SK-N-SH (cell line): ENCODE results near the gene ELOVL3. TPM values are rescaled to one million over a fixed set of nuclear protein-coding genes. Genes with fewer than 3 reads are reported as not detected.

ENCODE experiments used
- CTCF ChIA-PET: fragments of 300-600, 350-600 bp; formaldehyde crosslinking; extraction: SDS; loops from one replicate; lab custom pipeline; 2021; lab: Yijun Ruan, JAX
- POLR2A ChIA-PET: fragments of 350-600 bp; sonication (Branson Sonifier 250); formaldehyde crosslinking; extraction: SDS; loops from one replicate; lab custom pipeline; 2020; ENCODE audit warnings: antibody characterized with exemption, inconsistent platforms; lab: Yijun Ruan, JAX
- DNase-seq: peaks from one replicate; pipeline ENCODE4 v3.0.0; 2012
- H2AFZ ChIP-seq: fragments of 200-600 bp; sonication (generic); 2 replicates; pipeline ENCODE4 v1.8.1; 2016; ENCODE audit warnings: antibody characterized with exemption, mild to moderate bottlenecking, low read depth
- H3F3A ChIP-seq: fragments of 200-600 bp; sonication (generic); replicated peaks from 2 replicates; pipeline ENCODE3; 2016; ENCODE audit warnings: antibody characterized with exemption, mild to moderate bottlenecking; ENCODE audit not compliant: insufficient read depth
- H3K27ac ChIP-seq, 2 experiments: fragments of 200-500 bp in 1 of 2; fragments of 200-600 bp in 1 of 2; sonication (Bioruptor generic) in 1 of 2; sonication (generic), shearing (Covaris generic) in 1 of 2; 2 replicates each; pipeline versions ENCODE4 v1.5.1 to v1.6.1; 2014 to 2016; ENCODE audit warnings: low read depth in 2 of 2, inconsistent platforms in 1 of 2, low read length in 1 of 2, mild to moderate bottlenecking in 1 of 2, mixed read lengths in 1 of 2
- H3K27me3 ChIP-seq: fragments of 200-600 bp; sonication (generic), shearing (Covaris generic); 2 replicates; pipeline ENCODE4 v1.6.1; 2016; ENCODE audit warnings: mixed run types; ENCODE audit not compliant: insufficient read depth
- H3K36me3 ChIP-seq, 2 experiments: fragments of 200-500 bp in 1 of 2; fragments of 200-600 bp in 1 of 2; sonication (Bioruptor generic) in 1 of 2; sonication (generic) in 1 of 2; replicated peaks in 1 of 2; 2 replicates each; pipeline versions ENCODE3 to v1.5.1; 2014 to 2016; ENCODE audit warnings: low read length in 1 of 2, mild to moderate bottlenecking in 1 of 2; ENCODE audit not compliant: insufficient read depth in 2 of 2, control insufficient read depth in 1 of 2
- H3K4me1 ChIP-seq, 2 experiments: fragments of 200-500 bp in 1 of 2; fragments of 200-600 bp in 1 of 2; sonication (Bioruptor generic) in 1 of 2; sonication (generic), shearing (Covaris generic) in 1 of 2; 2 replicates each; pipeline versions ENCODE4 v1.5.1 to v1.6.1; 2014 to 2016; ENCODE audit warnings: low read depth in 1 of 2, low read length in 1 of 2, mixed run types in 1 of 2; ENCODE audit not compliant: insufficient read depth in 2 of 2, control insufficient read depth in 1 of 2
- H3K4me2 ChIP-seq: fragments of 200-600 bp; sonication (generic), shearing (Covaris generic); 2 replicates; pipeline ENCODE4 v1.6.1; 2017; ENCODE audit warnings: mixed run types
- H3K4me3 ChIP-seq, 2 experiments: fragments of 200-500 bp in 1 of 2; fragments of 200-600 bp in 1 of 2; sonication (Bioruptor generic) in 1 of 2; sonication (generic), shearing (Covaris generic) in 1 of 2; 2 replicates each; pipeline versions ENCODE4 v1.5.1 to v1.8.1; 2014 to 2016; ENCODE audit warnings: low read depth in 2 of 2, inconsistent platforms in 1 of 2, low read length in 1 of 2, mild to moderate bottlenecking in 1 of 2, mixed read lengths in 1 of 2, moderate library complexity in 1 of 2
- H3K79me2 ChIP-seq: fragments of 200-600 bp; sonication (generic); 2 replicates; pipeline ENCODE4 v1.8.1; 2017; ENCODE audit warnings: mild to moderate bottlenecking; ENCODE audit not compliant: insufficient read depth
- H3K9ac ChIP-seq: fragments of 200-600 bp; sonication (generic); 2 replicates; pipeline ENCODE4 v1.6.1; 2017; ENCODE audit warnings: mixed run types
- H3K9me2 ChIP-seq: fragments of 200-600 bp; sonication (generic); 2 replicates; pipeline ENCODE4 v1.6.1; 2017; ENCODE audit warnings: mixed run types
- H3K9me3 ChIP-seq: fragments of 200-600 bp; sonication (generic); 2 replicates; pipeline ENCODE4 v1.6.1; 2017; ENCODE audit warnings: mixed run types, mild to moderate bottlenecking, moderate library complexity
- H4K20me1 ChIP-seq: fragments of 200-600 bp; sonication (generic); 2 replicates; pipeline ENCODE4 v1.6.1; 2017; ENCODE audit warnings: mild to moderate bottlenecking, mixed run types; ENCODE audit not compliant: insufficient read depth
- CHD2 ChIP-seq: fragments of 150-350 bp; IDR thresholded peaks from 2 replicates; pipeline ENCODE4 v1.6.1; 2018; ENCODE audit warnings: low read length; ENCODE audit not compliant: partially characterized antibody
- EP300 ChIP-seq, 2 experiments: IDR thresholded peaks; 2 replicates each; pipeline versions ENCODE4 v1.4.0 to v1.6.1; 2012; ENCODE audit warnings: borderline replicate concordance in 1 of 2, low read depth in 1 of 2, low read length in 1 of 2
- FOSL2 ChIP-seq: IDR thresholded peaks from 2 replicates; pipeline ENCODE4 v1.4.0; 2012; ENCODE audit warnings: low read depth, mild to moderate bottlenecking, moderate library complexity, borderline replicate concordance
- FOXJ3 ChIP-seq: sonication (generic); formaldehyde crosslinking; IDR thresholded peaks from 2 replicates; pipeline ENCODE4 v1.5.1; 2020; ENCODE audit warnings: mild to moderate bottlenecking, missing genetic modification reagents
- GATA2 ChIP-seq: sonication (generic); formaldehyde crosslinking; IDR thresholded peaks from 2 replicates; pipeline ENCODE4 v1.5.0; 2020; ENCODE audit warnings: mild to moderate bottlenecking, missing genetic modification reagents
- IRF3 ChIP-seq: fragments of 150-350 bp; IDR thresholded peaks from 2 replicates; pipeline ENCODE4 v1.6.1; 2016; ENCODE audit warnings: mild to moderate bottlenecking, low read depth, low read length
- JUND ChIP-seq: IDR thresholded peaks from 2 replicates; pipeline ENCODE4 v1.4.0; 2012
- MAX ChIP-seq: IDR thresholded peaks from 2 replicates; pipeline ENCODE4 v1.4.0; 2012; ENCODE audit warnings: low read depth
- RAD21 ChIP-seq: IDR thresholded peaks from 2 replicates; pipeline ENCODE4 v1.6.1; 2012; ENCODE audit warnings: mild to moderate bottlenecking, low read length
- RCOR1 ChIP-seq: fragments of 150-350 bp; IDR thresholded peaks from 2 replicates; pipeline ENCODE4 v1.6.1; 2017; ENCODE audit warnings: antibody characterized with exemption, low read length
- REST ChIP-seq: IDR thresholded peaks from 2 replicates; pipeline ENCODE4 v1.6.1; 2012; ENCODE audit warnings: mild to moderate bottlenecking, low read depth, low read length, moderate library complexity
- RXRA ChIP-seq: IDR thresholded peaks from 2 replicates; pipeline ENCODE4 v1.4.0; 2012; ENCODE audit warnings: low read depth, mild to moderate bottlenecking, borderline replicate concordance
- SIN3A ChIP-seq: IDR thresholded peaks from 2 replicates; pipeline ENCODE4 v1.6.1; 2012; ENCODE audit warnings: low read depth, mild to moderate bottlenecking, low read length, moderate library complexity, borderline replicate concordance
- TAF1 ChIP-seq: IDR thresholded peaks from 2 replicates; pipeline ENCODE4 v1.6.1; 2012; ENCODE audit warnings: low read depth, mild to moderate bottlenecking, low read length, moderate library complexity, borderline replicate concordance
- TEAD4 ChIP-seq: IDR thresholded peaks from 2 replicates; pipeline ENCODE4 v1.4.0; 2012; ENCODE audit warnings: mild to moderate bottlenecking, borderline replicate concordance; ENCODE audit not compliant: insufficient read depth
- USF1 ChIP-seq: IDR thresholded peaks from 2 replicates; pipeline ENCODE4 v1.4.0; 2012; ENCODE audit warnings: low read depth, borderline replicate concordance
- USF2 ChIP-seq: fragments of 150-350 bp; IDR thresholded peaks from 2 replicates; pipeline ENCODE4 v1.6.1; 2017; ENCODE audit warnings: antibody characterized with exemption, low read length, low read depth, borderline replicate concordance
- YY1 ChIP-seq: IDR thresholded peaks from 2 replicates; pipeline ENCODE4 v1.4.0; 2012; ENCODE audit warnings: low read depth, mild to moderate bottlenecking
- ZBTB33 ChIP-seq: IDR thresholded peaks from 2 replicates; pipeline ENCODE4 v1.4.0; 2012; ENCODE audit warnings: low read depth, borderline replicate concordance
- WGBS: methylation state at CpG from one replicate; pipeline ENCODE4 v1.1.6; 2017; ENCODE audit warnings: low lambda C conversion rate; 5-methylcytosine and 5-hydroxymethylcytosine counted together
- polyA plus RNA-seq, 3 experiments: library from polyadenylated mRNA; depleted of rRNA; stranded (reverse); fragments of >200 nt; gene quantifications; 2 replicates each; pipeline ENCODE4 v1.2.3, GENCODE V29; 2012

Gene ELOVL3
- polyA plus RNA-seq, 1 of the 3 experiments (the other 2 are of a cell fraction): 0.25 TPM

- TF ChIP-seq TEAD4: no peak
- no peak for TF ChIP-seq RAD21
- TF ChIP-seq USF1: no peak
- no peak for TF ChIP-seq FOSL2
- peak; percentile 8 for TF ChIP-seq CHD2
- TF ChIP-seq IRF3: no peak
- TF ChIP-seq RXRA: no peak
- no peak for TF ChIP-seq FOXJ3
- TF ChIP-seq SIN3A: no peak
- peak; percentile 97 for TF ChIP-seq MAX
- no peak for TF ChIP-seq GATA2 (CRISPR knock-in tag)
- no peak for TF ChIP-seq JUND
- no peak for TF ChIP-seq RCOR1
Measured at GRCh38 chr10:102225646-102226541, at the start of gene ELOVL3 (continued).

GRCh38 chr10:102184606-102185005 lies 41.5 kb upstream of the ELOVL3 start:
- Histone ChIP-seq H3K36me3 (no peaks in the 10 kb centered on the region), H3F3A (no peaks in the 10 kb centered on the region), H3K4me3 (no peak overlapping the region), H4K20me1 (no peaks in the 10 kb centered on the region), H3K9me3 (no peaks in the 10 kb centered on the region), H3K27ac (no peak overlapping the region), H3K9ac (no peak overlapping the region), H3K27me3 (no peaks in the 10 kb centered on the region), H3K4me2 (no peak overlapping the region), H2AFZ (no peak overlapping the region), H3K4me1 (no peaks in the 10 kb centered on the region; a peak in 1 of 4 replicates), H3K9me2 (no peaks in the 10 kb centered on the region), H3K79me2 (no peaks in the 10 kb centered on the region)
- 41% methylated on average over 2 of the region's 2 CpGs for WGBS
- CTCF ChIA-PET: interaction anchor here (0.6 to 2.1 kb wide), 2 partner anchors 15 to 167 kb away, joined by 3 to 6 read pairs; no protein-coding TSS in a partner anchor
- POLR2A ChIA-PET: no interaction called here
- DNase-seq: no peak
- TF ChIP-seq GATA2 (CRISPR knock-in tag): no peak
- TF ChIP-seq FOSL2: no peak
- TF ChIP-seq USF2: no peak
- TF ChIP-seq ZBTB33: no peak
- no peak for TF ChIP-seq TAF1
- TF ChIP-seq REST: no peak
- no peak for TF ChIP-seq EP300 (IDR thresholded peaks at IDR 0.05; ENCODE audit: borderline replicate concordance in 1 of 2, low read depth in 1 of 2, low read length in 1 of 2)
- TF ChIP-seq USF1: no peak
- no peak for TF ChIP-seq RCOR1
- no peak for TF ChIP-seq JUND
- TF ChIP-seq CHD2: no peak
- no peak for TF ChIP-seq YY1
